Keratinocyte (primary cell): ENCODE results near the gene DGCR8. TPM values are rescaled to one million over a fixed set of nuclear protein-coding genes. Genes with fewer than 3 reads are reported as not detected.

Experiments
- DNase-seq: peaks from one replicate; pipeline ENCODE4 v3.0.0-alpha.2; 2011; ENCODE audit warnings: low read depth, missing footprints, low spot score
- FAIRE-seq: peaks from 2 replicates; lab custom pipeline; 2011; peaks lifted over from hg19 to GRCh38; lab: Jason Lieb, UNC
- H2AFZ ChIP-seq: 2 replicates; pipeline ENCODE4 v1.6.0; 2012; ENCODE audit warnings: low read length, control low read depth, inconsistent platforms; ENCODE audit not compliant: control insufficient read depth
- H3K27ac ChIP-seq: 2 replicates; pipeline ENCODE4 v1.5.1; 2011; ENCODE audit warnings: low read length; ENCODE audit not compliant: control insufficient read depth, insufficient read depth
- H3K27me3 ChIP-seq: 3 replicates; pipeline ENCODE4 v1.6.0; 2011; ENCODE audit warnings: low read length; ENCODE audit not compliant: control insufficient read depth, insufficient read depth; ENCODE audit errors: extremely low read depth
- H3K36me3 ChIP-seq, 2 experiments: 2 replicates in 1 of 2; 3 replicates in 1 of 2; pipeline ENCODE4 v1.5.1; 2011; ENCODE audit warnings: low read length in 2 of 2, mild to moderate bottlenecking in 1 of 2; ENCODE audit not compliant: control insufficient read depth in 2 of 2, insufficient read depth in 2 of 2; ENCODE audit errors: extremely low read depth in 1 of 2
- H3K4me1 ChIP-seq: 3 replicates; pipeline ENCODE4 v1.5.1; 2011; ENCODE audit warnings: low read length; ENCODE audit not compliant: control insufficient read depth, insufficient read depth; ENCODE audit errors: extremely low read depth
- H3K4me2 ChIP-seq: 3 replicates; pipeline ENCODE4 v1.6.0; 2011; ENCODE audit warnings: low read depth, low read length; ENCODE audit not compliant: control insufficient read depth, insufficient read depth; ENCODE audit errors: extremely low read depth
- H3K4me3 ChIP-seq, 3 experiments: fragments of 200-600 bp in 1 of 3; sonication (generic) in 1 of 3; 2 replicates in 2 of 3; 3 replicates in 1 of 3; pipeline ENCODE4 v1.5.1; 2011 to 2016; ENCODE audit warnings: low read length in 3 of 3, mild to moderate bottlenecking in 3 of 3, control low read depth in 2 of 3, inconsistent platforms in 1 of 3, low read depth in 1 of 3, mixed read lengths in 1 of 3, mixed run types in 1 of 3, moderate library complexity in 1 of 3; ENCODE audit not compliant: control insufficient read depth in 2 of 3, insufficient read depth in 2 of 3; ENCODE audit errors: extremely low read depth in 1 of 3
- H3K79me2 ChIP-seq: 2 replicates; pipeline ENCODE4 v1.6.0; 2012; ENCODE audit warnings: low read length; ENCODE audit not compliant: control insufficient read depth, insufficient read depth
- H3K9ac ChIP-seq: 3 replicates; pipeline ENCODE4 v1.6.0; 2011; ENCODE audit warnings: low read length; ENCODE audit not compliant: control insufficient read depth, insufficient read depth; ENCODE audit errors: extremely low read depth
- H3K9me1 ChIP-seq: 3 replicates; pipeline ENCODE4 v1.6.0; 2011; ENCODE audit warnings: low read length; ENCODE audit not compliant: control insufficient read depth, insufficient read depth; ENCODE audit errors: extremely low read depth
- H3K9me3 ChIP-seq: 2 replicates; pipeline ENCODE4 v1.5.1; 2012; ENCODE audit warnings: low read depth, low read length; ENCODE audit not compliant: control insufficient read depth
- H4K20me1 ChIP-seq: 3 replicates; pipeline ENCODE4 v1.6.0; 2011; ENCODE audit warnings: low read length; ENCODE audit not compliant: control insufficient read depth, insufficient read depth; ENCODE audit errors: extremely low read depth
- EZH2 ChIP-seq: IDR thresholded peaks from one replicate; pipeline ENCODE4 v1.6.1; 2012; ENCODE audit warnings: inconsistent platforms, mild to moderate bottlenecking, low read length, moderate library complexity
- dilution Hi-C: fragments of 300-500 bp; cut with MboI; formaldehyde crosslinking; loops from one replicate; pipeline ENCODE4 v1.7.0; 2020; ENCODE audit warnings: low sequenced_read_pairs; ENCODE audit not compliant: extremely low pct_ligation_motif_present
- polyA plus RNA-seq, 5 experiments: library from polyadenylated mRNA; depleted of rRNA in 3 of 5; stranded (reverse) in 3 of 5; stranded (forward) in 1 of 5; unstranded in 1 of 5; fragments of >200 nt; gene quantifications; 1 replicate in 1 of 5; 2 replicates in 3 of 5; 3 replicates in 1 of 5; pipeline versions ENCODE4 v1.2.1 to v1.2.3, GENCODE V29; 2011 to 2012; ENCODE audit warnings: missing spikeins in 2 of 5, low read depth in 1 of 5, low replicate concordance in 1 of 5
- TF ChIP-seq, protein P1 (sequence below), 3 experiments: IDR thresholded peaks in 1 of 3; conservative IDR thresholded peaks in 1 of 3; optimal IDR thresholded peaks in 1 of 3; 2 replicates in 2 of 3; 3 replicates in 1 of 3; pipeline versions ENCODE3 to v1.5.1; 2011; ENCODE audit warnings: low read length in 3 of 3, mild to moderate bottlenecking in 3 of 3, moderate library complexity in 2 of 3, control low read depth in 1 of 3, inconsistent platforms in 1 of 3; ENCODE audit not compliant: insufficient read depth in 2 of 3; ENCODE audit errors: extremely low read depth in 1 of 3

DGCR8 gene
- polyA plus RNA-seq, 1 donor (not counting 4 experiments of a cell fraction or from before 2014, with no cell fraction given) = 17.2 TPM

DNA sequence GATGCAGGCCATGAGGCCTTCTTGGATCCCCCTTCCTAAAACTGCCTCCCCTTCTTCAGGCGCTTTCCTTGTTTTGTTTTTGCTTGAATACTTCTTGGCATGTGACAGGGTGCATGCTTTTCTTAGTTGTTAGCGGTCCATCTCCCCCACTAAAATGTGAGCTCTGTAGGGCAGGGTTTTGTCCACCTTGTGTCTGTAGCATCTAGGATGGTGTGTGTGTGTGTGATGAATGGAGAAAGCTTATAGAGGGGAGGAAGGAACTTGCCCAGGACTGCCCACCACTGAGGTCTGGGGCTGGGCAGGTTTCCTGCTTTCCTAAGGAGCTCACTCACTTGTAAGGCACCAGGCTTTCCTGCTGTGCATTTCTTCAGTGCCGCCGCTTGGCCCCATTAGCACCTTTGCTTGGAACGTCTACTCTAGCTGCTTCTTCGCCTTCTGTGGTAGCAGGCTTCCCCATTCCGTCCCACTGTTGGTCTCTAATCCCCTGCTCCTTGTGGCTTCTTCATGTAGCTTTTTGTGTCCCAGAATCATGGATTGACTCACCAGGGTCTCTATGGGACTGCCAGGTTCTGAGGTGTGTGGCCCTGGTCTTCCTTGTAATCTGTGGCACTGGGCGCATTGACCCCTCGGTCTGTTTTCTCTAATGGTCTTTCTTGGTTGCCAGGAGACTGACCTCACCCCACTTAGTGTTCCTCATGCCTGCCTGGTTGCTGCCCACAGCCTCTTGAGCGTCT, 3.3 kb downstream of the DGCR8 start:
- H3K79me2 ChIP-seq = peaks cover 69% of the 10 kb centered on the region
- TF ChIP-seq, protein P1, sequence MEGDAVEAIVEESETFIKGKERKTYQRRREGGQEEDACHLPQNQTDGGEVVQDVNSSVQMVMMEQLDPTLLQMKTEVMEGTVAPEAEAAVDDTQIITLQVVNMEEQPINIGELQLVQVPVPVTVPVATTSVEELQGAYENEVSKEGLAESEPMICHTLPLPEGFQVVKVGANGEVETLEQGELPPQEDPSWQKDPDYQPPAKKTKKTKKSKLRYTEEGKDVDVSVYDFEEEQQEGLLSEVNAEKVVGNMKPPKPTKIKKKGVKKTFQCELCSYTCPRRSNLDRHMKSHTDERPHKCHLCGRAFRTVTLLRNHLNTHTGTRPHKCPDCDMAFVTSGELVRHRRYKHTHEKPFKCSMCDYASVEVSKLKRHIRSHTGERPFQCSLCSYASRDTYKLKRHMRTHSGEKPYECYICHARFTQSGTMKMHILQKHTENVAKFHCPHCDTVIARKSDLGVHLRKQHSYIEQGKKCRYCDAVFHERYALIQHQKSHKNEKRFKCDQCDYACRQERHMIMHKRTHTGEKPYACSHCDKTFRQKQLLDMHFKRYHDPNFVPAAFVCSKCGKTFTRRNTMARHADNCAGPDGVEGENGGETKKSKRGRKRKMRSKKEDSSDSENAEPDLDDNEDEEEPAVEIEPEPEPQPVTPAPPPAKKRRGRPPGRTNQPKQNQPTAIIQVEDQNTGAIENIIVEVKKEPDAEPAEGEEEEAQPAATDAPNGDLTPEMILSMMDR (optimal IDR thresholded peaks at IDR 0.05 in 1 of 3, IDR thresholded peaks at IDR 0.05 in 1 of 3, conservative IDR thresholded peaks at IDR 0.05 in 1 of 3; ENCODE audit: extremely low read depth in 1 of 3, insufficient read depth in 2 of 3, low read length in 3 of 3) = no peak
- no peak for TF ChIP-seq EZH2
- dilution Hi-C loops = no loop called here
- no peak overlapping the region for H2AFZ ChIP-seq
- no peak overlapping the region for H3K9ac ChIP-seq
- H3K9me3 ChIP-seq = no peaks in the 10 kb centered on the region
- peaks cover 16% of the 10 kb centered on the region for H3K4me1 ChIP-seq
- H3K27ac ChIP-seq = no peak overlapping the region
- peaks cover 5% of the 10 kb centered on the region for H3K9me1 ChIP-seq
- FAIRE-seq = no peak
- H3K4me2 ChIP-seq = peak overlapping the region; percentile 6
- H3K4me3 ChIP-seq = no peak overlapping the region
- H3K36me3 ChIP-seq = peaks cover 26 to 33% of the 10 kb centered on the region in 2 experiments
- no peak for DNase-seq
- H3K27me3 ChIP-seq = no peaks in the 10 kb centered on the region
- peaks cover 10% of the 10 kb centered on the region for H4K20me1 ChIP-seq

DNA sequence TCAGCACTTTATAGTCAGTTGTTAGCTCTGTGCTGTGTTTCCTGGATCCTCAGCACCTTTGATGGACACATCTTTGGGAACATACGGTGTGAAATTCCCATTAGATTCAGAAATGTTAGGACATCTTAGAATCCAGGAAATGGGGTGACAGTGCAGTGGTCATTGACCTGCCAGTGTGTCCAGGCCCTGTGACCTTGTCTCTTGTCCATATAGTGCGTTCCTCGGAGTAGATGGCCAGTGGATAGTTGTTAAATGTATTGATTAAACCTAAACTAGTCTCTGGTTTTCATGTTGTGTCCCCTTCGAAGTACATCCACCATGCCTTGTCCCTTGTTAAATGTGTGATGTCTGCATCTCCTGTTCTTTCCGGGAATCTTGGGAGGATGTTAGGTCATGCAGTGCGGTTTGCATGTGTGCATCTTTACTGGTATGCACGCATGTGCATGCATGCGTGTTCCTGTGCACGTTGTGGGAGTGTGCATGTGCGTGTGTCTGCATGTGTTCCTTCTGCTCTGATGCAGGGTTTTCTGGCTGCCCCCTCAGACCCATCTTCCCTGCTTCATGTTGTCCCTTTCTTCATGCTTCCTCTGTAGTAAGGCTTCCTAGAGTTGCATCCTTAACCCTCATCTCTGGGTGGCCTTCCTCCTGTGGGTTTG, 4.0 kb downstream of the DGCR8 start:
- Histone ChIP-seq H3K4me2 (no peak overlapping the region), H2AFZ (no peak overlapping the region)
- no peak for FAIRE-seq

More for the DNA sequence above, 4.0 kb downstream of the DGCR8 start:
- H3K9me3 ChIP-seq = no peaks in the 10 kb centered on the region
- H3K79me2 ChIP-seq = peaks cover 69% of the 10 kb centered on the region
- no peak for DNase-seq
- H3K4me1 ChIP-seq = peaks cover 16% of the 10 kb centered on the region
- H3K27me3 ChIP-seq = no peaks in the 10 kb centered on the region
- no peak overlapping the region for H3K4me3 ChIP-seq
- H3K9ac ChIP-seq = no peak overlapping the region
- peaks cover 29 to 39% of the 10 kb centered on the region in 2 experiments for H3K36me3 ChIP-seq
- peaks cover 5% of the 10 kb centered on the region for H3K9me1 ChIP-seq
- no peak overlapping the region for H3K27ac ChIP-seq
- H4K20me1 ChIP-seq = peaks cover 12% of the 10 kb centered on the region
- TF ChIP-seq, protein P1 (optimal IDR thresholded peaks at IDR 0.05 in 1 of 3, IDR thresholded peaks at IDR 0.05 in 1 of 3, conservative IDR thresholded peaks at IDR 0.05 in 1 of 3; ENCODE audit: extremely low read depth in 1 of 3, insufficient read depth in 2 of 3, low read length in 3 of 3) = no peak
- TF ChIP-seq EZH2 = no peak
- dilution Hi-C loops = no loop called here
